H1 (cell line): ENCODE measurements around the gene SLC43A3. TPM values are rescaled to one million over a fixed set of nuclear protein-coding genes. Genes with fewer than 3 reads are reported as not detected.

Experiments
- CTCF ChIA-PET: fragments of 300-600 bp; sonication (Branson Sonifier 250); formaldehyde crosslinking; loops from one replicate; lab custom pipeline; 2021; ENCODE audit not compliant: partially characterized antibody; lab: Charles Lee
- POLR2A ChIA-PET: fragments of 300-600 bp; sonication (Branson Sonifier 250); formaldehyde crosslinking; loops from one replicate; lab custom pipeline; 2021; ENCODE audit warnings: inconsistent platforms; ENCODE audit not compliant: partially characterized antibody; lab: Charles Lee
- DNase-seq, 2 experiments: peaks; one replicate each; pipeline versions ENCODE4 v3.0.0 to v3.0.0-alpha.2; 2010 to 2022; ENCODE audit warnings: low spot score in 2 of 2, low read depth in 1 of 2, mixed read lengths in 1 of 2
- FAIRE-seq: peaks from 2 replicates; lab custom pipeline; 2011; peaks lifted over from hg19 to GRCh38; lab: Jason Lieb, UNC
- H2AFZ ChIP-seq: 2 replicates; pipeline ENCODE4 v1.8.1; 2012; ENCODE audit warnings: low read length, inconsistent platforms
- H2AK5ac ChIP-seq: 2 replicates; pipeline ENCODE4 v1.6.1; 2013; ENCODE audit warnings: low read depth, low read length
- H2BK120ac ChIP-seq: replicated peaks from 2 replicates; pipeline ENCODE3; 2013; ENCODE audit warnings: low read depth, low read length, inconsistent platforms
- H2BK12ac ChIP-seq: 2 replicates; pipeline ENCODE4 v1.6.1; 2013; ENCODE audit warnings: low read depth, low read length
- H2BK15ac ChIP-seq: 2 replicates; pipeline ENCODE4 v1.6.1; 2013; ENCODE audit warnings: low read length
- H2BK20ac ChIP-seq: 2 replicates; pipeline ENCODE4 v1.6.1; 2013; ENCODE audit warnings: low read length
- H2BK5ac ChIP-seq: 2 replicates; pipeline ENCODE4 v1.6.1; 2013; ENCODE audit warnings: low read depth, low read length
- H3K14ac ChIP-seq: 2 replicates; pipeline ENCODE4 v1.6.1; 2013; ENCODE audit warnings: inconsistent platforms; ENCODE audit not compliant: insufficient read length
- H3K18ac ChIP-seq: 2 replicates; pipeline ENCODE4 v1.6.1; 2013; ENCODE audit warnings: low read length; ENCODE audit errors: extremely low read depth
- H3K23ac ChIP-seq: 2 replicates; pipeline ENCODE4 v1.6.1; 2013; ENCODE audit warnings: inconsistent platforms; ENCODE audit not compliant: insufficient read length
- H3K23me2 ChIP-seq: 2 replicates; pipeline ENCODE4 v1.6.1; 2013; ENCODE audit warnings: low read depth, low read length
- H3K27ac ChIP-seq: 2 replicates; pipeline ENCODE4 v1.6.1; 2011; ENCODE audit warnings: low read depth, low read length, inconsistent platforms
- H3K27me3 ChIP-seq, 4 experiments: replicated peaks in 1 of 4; 1 replicate in 1 of 4; 2 replicates in 3 of 4; pipeline versions ENCODE4 v1.6.1 to v1.8.1; 2011 to 2013; ENCODE audit warnings: low read length in 3 of 4, mild to moderate bottlenecking in 3 of 4, inconsistent platforms in 2 of 4, mixed read lengths in 2 of 4, moderate library complexity in 1 of 4; ENCODE audit not compliant: control insufficient read depth in 3 of 4, insufficient read depth in 3 of 4; ENCODE audit errors: extremely low read depth in 1 of 4
- H3K36me3 ChIP-seq, 4 experiments: 2 replicates each; pipeline versions ENCODE4 v1.6.1 to v1.8.1; 2011 to 2013; ENCODE audit warnings: mild to moderate bottlenecking in 4 of 4, low read length in 3 of 4, moderate library complexity in 2 of 4, control low read depth in 1 of 4, inconsistent platforms in 1 of 4; ENCODE audit not compliant: insufficient read depth in 4 of 4, control insufficient read depth in 2 of 4
- H3K4ac ChIP-seq: replicated peaks from 2 replicates; pipeline ENCODE3; 2013; ENCODE audit warnings: low read length, low read depth, mixed read lengths, inconsistent platforms; ENCODE audit not compliant: insufficient read length
- H3K4me1 ChIP-seq, 4 experiments: replicated peaks in 1 of 4; 1 replicate in 1 of 4; 2 replicates in 3 of 4; pipeline versions ENCODE4 v1.6.1 to v1.8.1; 2011 to 2013; ENCODE audit warnings: low read length in 3 of 4, inconsistent platforms in 2 of 4, mixed read lengths in 1 of 4; ENCODE audit not compliant: insufficient read depth in 4 of 4, control insufficient read depth in 3 of 4
- H3K4me2 ChIP-seq, 2 experiments: 2 replicates each; pipeline versions ENCODE4 v1.6.1 to v1.8.1; 2011 to 2013; ENCODE audit warnings: low read depth in 2 of 2, low read length in 2 of 2, control low read depth in 1 of 2, inconsistent platforms in 1 of 2, mild to moderate bottlenecking in 1 of 2; ENCODE audit not compliant: insufficient read depth in 1 of 2
- H3K4me3 ChIP-seq, 4 experiments: fragments of 200-600, 300-600 bp in 1 of 4; sonication (generic), shearing (Covaris generic), sonication (Bioruptor Twin) in 1 of 4; 2 replicates each; pipeline versions ENCODE4 v1.5.1 to v1.8.1; 2011 to 2016; ENCODE audit warnings: low read length in 4 of 4, low read depth in 3 of 4, control low read depth in 2 of 4, inconsistent platforms in 2 of 4, mild to moderate bottlenecking in 2 of 4, mixed read lengths in 1 of 4, moderate library complexity in 1 of 4; ENCODE audit not compliant: insufficient read depth in 2 of 4; ENCODE audit errors: extremely low read depth in 1 of 4
- H3K56ac ChIP-seq: replicated peaks from 2 replicates; pipeline ENCODE3; 2013; ENCODE audit warnings: low read depth, mild to moderate bottlenecking, mixed read lengths, low read length, inconsistent platforms; ENCODE audit not compliant: insufficient read length
- H3K79me1 ChIP-seq: 2 replicates; pipeline ENCODE4 v1.6.1; 2013; ENCODE audit warnings: low read depth, low read length, control low read depth
- H3K79me2 ChIP-seq, 2 experiments: 2 replicates each; pipeline versions ENCODE4 v1.6.1 to v1.8.1; 2012 to 2013; ENCODE audit warnings: low read length in 2 of 2, mild to moderate bottlenecking in 2 of 2, inconsistent platforms in 1 of 2; ENCODE audit not compliant: insufficient read depth in 2 of 2, control insufficient read depth in 1 of 2
- H3K9ac ChIP-seq, 4 experiments: replicated peaks in 1 of 4; 1 replicate in 1 of 4; 2 replicates in 3 of 4; pipeline versions ENCODE4 v1.6.1 to v1.8.1; 2011 to 2013; ENCODE audit warnings: low read depth in 3 of 4, low read length in 3 of 4, control low read depth in 2 of 4, mild to moderate bottlenecking in 2 of 4, moderate library complexity in 2 of 4, inconsistent platforms in 1 of 4; ENCODE audit errors: extremely low read depth in 1 of 4
- H3K9me3 ChIP-seq, 2 experiments: 2 replicates each; pipeline versions ENCODE4 v1.6.1 to v1.8.1; 2012 to 2013; ENCODE audit warnings: mild to moderate bottlenecking in 2 of 2, moderate library complexity in 2 of 2, control low read depth in 1 of 2, inconsistent platforms in 1 of 2, low read depth in 1 of 2, low read length in 1 of 2, mixed read lengths in 1 of 2; ENCODE audit not compliant: insufficient read depth in 2 of 2
- H4K20me1 ChIP-seq, 2 experiments: replicated peaks in 1 of 2; 2 replicates each; pipeline versions ENCODE3 to v1.8.1; 2011 to 2013; ENCODE audit warnings: inconsistent platforms in 2 of 2, low read length in 2 of 2, mild to moderate bottlenecking in 1 of 2; ENCODE audit not compliant: insufficient read depth in 2 of 2, control insufficient read depth in 1 of 2
- H4K5ac ChIP-seq: 2 replicates; pipeline ENCODE4 v1.6.1; 2013; ENCODE audit warnings: low read length, low read depth, mixed read lengths, inconsistent platforms; ENCODE audit not compliant: insufficient read length
- H4K8ac ChIP-seq: 2 replicates; pipeline ENCODE4 v1.8.0; 2013; ENCODE audit warnings: mild to moderate bottlenecking, moderate library complexity, low read length, inconsistent platforms; ENCODE audit not compliant: insufficient read depth; ENCODE audit errors: extremely low read depth
- H4K91ac ChIP-seq: replicated peaks from 2 replicates; pipeline ENCODE3; 2013; ENCODE audit warnings: low read length, mixed read lengths, inconsistent platforms; ENCODE audit not compliant: insufficient read length
- ATF2 ChIP-seq: IDR thresholded peaks from 2 replicates; pipeline ENCODE4 v1.6.1; 2012; ENCODE audit warnings: low read length, inconsistent platforms
- HDAC6 ChIP-seq: IDR thresholded peaks from one replicate; pipeline ENCODE4 v1.7.1; 2012; ENCODE audit warnings: low read depth, mild to moderate bottlenecking, inconsistent platforms, low read length, moderate library complexity
- JUN ChIP-seq: IDR thresholded peaks from 2 replicates; pipeline ENCODE4 v1.6.1; 2011; ENCODE audit warnings: low read depth, mild to moderate bottlenecking, improper control_type of control experiment, low read length
- NRF1 ChIP-seq: IDR thresholded peaks from 2 replicates; pipeline ENCODE4 v1.6.1; 2011; ENCODE audit warnings: mild to moderate bottlenecking, low read depth, low read length, improper control_type of control experiment
- POLR2A ChIP-seq, 2 experiments: IDR thresholded peaks; 1 replicate in 1 of 2; 2 replicates in 1 of 2; pipeline ENCODE4 v1.6.1; 2011; ENCODE audit warnings: low read depth in 2 of 2, low read length in 2 of 2, mild to moderate bottlenecking in 2 of 2; ENCODE audit errors: control extremely low read depth in 1 of 2
- POU5F1 ChIP-seq: IDR thresholded peaks from 2 replicates; pipeline ENCODE4 v1.6.1; 2011; ENCODE audit warnings: low read depth, mild to moderate bottlenecking, low read length, moderate library complexity
- RFX5 ChIP-seq: IDR thresholded peaks from 2 replicates; pipeline ENCODE4 v1.6.1; 2011; ENCODE audit warnings: low read depth, low read length, improper control_type of control experiment, borderline replicate concordance
- RNF2 ChIP-seq: fragments of 200-900, 300-1000 bp; sonication (generic); IDR thresholded peaks from 2 replicates; pipeline ENCODE4 v1.7.1; 2016; ENCODE audit warnings: borderline replicate concordance, low read depth, mild to moderate bottlenecking, antibody characterized with exemption, low read length; ENCODE audit not compliant: poor library complexity, severe bottlenecking; ENCODE audit errors: missing control alignments
- RXRA ChIP-seq: IDR thresholded peaks from 2 replicates; pipeline ENCODE4 v1.6.1; 2011; ENCODE audit warnings: low read depth, mild to moderate bottlenecking, low read length, moderate library complexity; ENCODE audit not compliant: insufficient read depth
- SIN3A ChIP-seq, 2 experiments: IDR thresholded peaks in 1 of 2; conservative IDR thresholded peaks in 1 of 2; 2 replicates each; pipeline ENCODE4 v1.6.1; 2011 to 2012; ENCODE audit warnings: low read length in 2 of 2, improper control_type of control experiment in 1 of 2, low read depth in 1 of 2, mild to moderate bottlenecking in 1 of 2
- SP2 ChIP-seq: IDR thresholded peaks from 2 replicates; pipeline ENCODE4 v1.6.1; 2012; ENCODE audit warnings: mild to moderate bottlenecking, low read length, inconsistent platforms
- SUZ12 ChIP-seq: fragments of 200-600 bp; sonication (generic); IDR thresholded peaks from 2 replicates; pipeline ENCODE4 v1.6.1; 2012; ENCODE audit warnings: mild to moderate bottlenecking, inconsistent platforms, low read length, moderate library complexity, mixed read lengths
- WGBS, 2 experiments: shearing (Covaris generic) in 1 of 2; methylation state at CpG; one replicate each; pipeline versions ENCODE4 v1.1.6 to v1.1.7; 2013 to 2015; ENCODE audit warnings: low lambda C conversion rate in 2 of 2, mixed read lengths in 2 of 2, inconsistent platforms in 1 of 2, low coverage in 1 of 2, missing lambda C conversion rate in 1 of 2; ENCODE audit not compliant: insufficient replicate concordance in 2 of 2, insufficient coverage in 1 of 2, insufficient read length in 1 of 2; ENCODE audit errors: extremely low coverage in 1 of 2, missing lambda C conversion rate in 1 of 2; 5-methylcytosine and 5-hydroxymethylcytosine counted together
- polyA plus RNA-seq, 7 experiments: library from polyadenylated mRNA; depleted of rRNA in 3 of 7; stranded (reverse) in 5 of 7; unstranded in 2 of 7; fragments of >200 nt in 5 of 7; fragments of 200-250 nt in 2 of 7; gene quantifications; 1 replicate in 5 of 7; 2 replicates in 1 of 7; 4 replicates in 1 of 7; pipeline versions ENCODE4 v1.2.1 to v1.2.3, GENCODE V29; 2011 to 2013; ENCODE audit warnings: missing spikeins in 2 of 7, mixed read lengths in 2 of 7
- total RNA-seq: library from RNA; stranded (reverse); fragmentation: NEBNext Ultra II Directional; extraction: Animal tissue kit (Norgen Biotek cat#: 25700); gene quantifications from 2 replicates; pipeline ENCODE4 v1.2.1, GENCODE V29; 2021

SLC43A3 gene
- total and polyA plus RNA-seq, 2 of the 8 experiments (the other 6 are each of a cell fraction or from before 2014, with no cell fraction given) = 31.8 to 67.8 TPM

- no peaks in the 10 kb centered on the region for H4K20me1 ChIP-seq
- no peak overlapping the region for H4K5ac ChIP-seq
- H3K4me1 ChIP-seq = peaks cover 5 to 12% (median 8%) of the 10 kb centered on the region in 4 experiments
- no peak overlapping the region for H3K27ac ChIP-seq
- no peak overlapping the region for H2BK20ac ChIP-seq
- CTCF ChIA-PET = interaction anchor here (0.6 to 2.0 kb wide), 3 partner anchors 11 to 90 kb away, joined by 3 to 4 read pairs (median 4); partner anchors contain the start of genes PRG3 and RTN4RL2
- DNase-seq = no peak
- WGBS, 2 experiments = 92% methylated on average over 7 of the region's 7 CpGs; no CpG with 5 or more reads in 1 of the 2 experiments
- no peak overlapping the region for H3K4me2 ChIP-seq
- H2AFZ ChIP-seq = no peak overlapping the region
- no peak overlapping the region for H2AK5ac ChIP-seq
- no peak overlapping the region for H3K14ac ChIP-seq
- H3K27me3 ChIP-seq = no peaks in the 10 kb centered on the region; a peak in 2 of 7 replicates
- no peak overlapping the region for H3K4ac ChIP-seq
- no peak overlapping the region for H3K23ac ChIP-seq
- no peak overlapping the region for H2BK5ac ChIP-seq
- H3K36me3 ChIP-seq = no peaks in the 10 kb centered on the region
- H3K9me3 ChIP-seq = no peaks in the 10 kb centered on the region
- H2BK120ac ChIP-seq = no peak overlapping the region
- no peak overlapping the region for H2BK12ac ChIP-seq
- no peaks in the 10 kb centered on the region for H3K79me1 ChIP-seq
- H2BK15ac ChIP-seq = no peak overlapping the region
- no peaks in the 10 kb centered on the region for H3K79me2 ChIP-seq
- H3K18ac ChIP-seq = no peak overlapping the region
- H4K8ac ChIP-seq = no peak overlapping the region
- H3K4me3 ChIP-seq = no peak overlapping the region
- no peak overlapping the region for H3K56ac ChIP-seq
- H3K23me2 ChIP-seq = no peaks in the 10 kb centered on the region
- no peak overlapping the region for H4K91ac ChIP-seq
- no peak for FAIRE-seq
- no peak overlapping the region for H3K9ac ChIP-seq
- POLR2A ChIA-PET = interaction anchor here (0.6 to 1.7 kb wide), 2 partner anchors 9 to 11 kb away, joined by 3 to 4 read pairs; no protein-coding TSS in a partner anchor
- no peak for TF ChIP-seq SP2
- no peak for TF ChIP-seq RNF2
- no peak for TF ChIP-seq SUZ12
- no peak for TF ChIP-seq POU5F1
- TF ChIP-seq HDAC6 = no peak
- no peak for TF ChIP-seq RFX5
- no peak for TF ChIP-seq SIN3A (conservative IDR thresholded peaks at IDR 0.05 in 1 of 2, IDR thresholded peaks at IDR 0.05 in 1 of 2; ENCODE audit: low read depth in 1 of 2, low read length in 2 of 2)
- no peak for TF ChIP-seq ATF2
- no peak for TF ChIP-seq RXRA
- TF ChIP-seq JUN = no peak
- TF ChIP-seq POLR2A (IDR thresholded peaks at IDR 0.05; ENCODE audit: control extremely low read depth in 1 of 2, low read depth in 2 of 2, low read length in 2 of 2) = no peak
- TF ChIP-seq NRF1 = no peak
Observed at GRCh38 chr11:57370251-57370650, 56.7 kb downstream of the SLC43A3 start.
